Esophagus muscularis mucosa (tissue), 4 donors: Measurements from ENCODE around the gene KCNAB2. TPM values are rescaled to one million over a fixed set of nuclear protein-coding genes. Genes with fewer than 3 reads are reported as not detected.

Experiments used
- DNase-seq: peaks from one replicate; pipeline ENCODE4 v3.0.0-alpha.2; 2017; ENCODE audit errors: extremely low spot score
- H3K27ac ChIP-seq, 4 donors: fragments of 200-600 bp; sonication (generic); replicated peaks in 1 of 4; 1 replicate in 3 of 4; 2 replicates in 1 of 4; pipeline ENCODE4 v1.5.1; 2016 to 2019; ENCODE audit warnings: mild to moderate bottlenecking in 1 of 4
- H3K27me3 ChIP-seq, 4 donors: fragments of 200-600 bp; sonication (generic); one replicate each; pipeline versions ENCODE4 v1.5.1 to v1.6.0; 2016 to 2019
- H3K36me3 ChIP-seq, 4 donors: fragments of 200-600 bp; sonication (generic); one replicate each; pipeline ENCODE4 v1.5.1; 2016 to 2019
- H3K4me1 ChIP-seq, 4 donors: fragments of 200-600 bp; sonication (generic); one replicate each; pipeline ENCODE4 v1.5.1; 2016 to 2019
- H3K4me3 ChIP-seq, 4 donors: fragments of 200-600 bp; sonication (generic); 1 replicate in 2 of 4; 2 replicates in 2 of 4; pipeline ENCODE4 v1.5.1; 2016 to 2019; ENCODE audit warnings: mild to moderate bottlenecking in 4 of 4, moderate library complexity in 1 of 4
- H3K9me3 ChIP-seq, 4 donors: fragments of 200-600 bp; sonication (generic); 1 replicate in 3 of 4; 2 replicates in 1 of 4; pipeline ENCODE4 v1.5.1; 2016 to 2019
- CTCF ChIP-seq, 3 experiments: fragments of 200-600 bp in 2 of 3; fragments of 450-650 bp in 1 of 3; sonication (generic) in 2 of 3; IDR thresholded peaks; one replicate each; pipeline ENCODE4 v1.5.1; 2017 to 2019; ENCODE audit warnings: antibody characterized with exemption in 3 of 3, mild to moderate bottlenecking in 2 of 3, moderate library complexity in 1 of 3
- EP300 ChIP-seq: sonication (generic); formaldehyde crosslinking; IDR thresholded peaks from one replicate; pipeline ENCODE4 v1.6.1; 2017; ENCODE audit warnings: antibody characterized with exemption
- POLR2A ChIP-seq: fragments of 450-650 bp; IDR thresholded peaks from one replicate; pipeline ENCODE4 v1.6.1; 2017; ENCODE audit warnings: antibody characterized with exemption, moderate library complexity, mild to moderate bottlenecking, low read depth
- POLR2AphosphoS5 ChIP-seq, 2 donors: sonication (generic); formaldehyde crosslinking; IDR thresholded peaks; one replicate each; pipeline ENCODE4 v1.6.1; 2017; ENCODE audit warnings: antibody characterized with exemption in 2 of 2
- WGBS: methylation state at CpG from one replicate; pipeline ENCODE4 v1.1.5; 2018; 5-methylcytosine and 5-hydroxymethylcytosine counted together
- intact Hi-C: fragments of 100-400 bp; cut with DNase I; formaldehyde crosslinking; loops from one replicate; pipeline ENCODE4 v1.15.1; 2023
- total RNA-seq, 4 donors: library from RNA; depleted of rRNA; stranded (reverse); fragments of >200 nt; gene quantifications; one replicate each; pipeline versions ENCODE4 v1.1.0 to v1.2.1, GENCODE V29; 2016

The KCNAB2 gene
- total RNA-seq, 4 donors from 2014 or later = 10.4 to 19.3 (median 13.2) TPM

GRCh38 chr1:6002714-6003501 lies 42.8 kb upstream of the KCNAB2 start:
- Histone ChIP-seq H3K27me3 (no peaks in the 10 kb centered on the region), H3K36me3 (no peaks in the 10 kb centered on the region), H3K4me3 (no peak overlapping the region), H3K9me3 (no peaks in the 10 kb centered on the region), H3K4me1 (peaks cover 0 to 5% (median 0%) of the 10 kb centered on the region in 4 donors), H3K27ac (no peak overlapping the region)
- DNase-seq = no peak
- WGBS = 79% methylated on average over 31 of the region's 33 CpGs
- intact Hi-C loops = no loop called here
- no peak for TF ChIP-seq POLR2AphosphoS5 (IDR thresholded peaks at IDR 0.05)
- no peak for TF ChIP-seq CTCF (IDR thresholded peaks at IDR 0.05)
- no peak for TF ChIP-seq POLR2A
- TF ChIP-seq EP300 = no peak

GRCh38 chr1:6003568-6004411 lies 41.9 kb upstream of the KCNAB2 start:
- WGBS = 75% methylated on average over 24 of the region's 24 CpGs
- Histone ChIP-seq H3K4me3 (no peak overlapping the region), H3K4me1 (peaks cover 0 to 5% (median 0%) of the 10 kb centered on the region in 4 donors), H3K36me3 (no peaks in the 10 kb centered on the region), H3K27me3 (no peaks in the 10 kb centered on the region), H3K9me3 (no peaks in the 10 kb centered on the region), H3K27ac (no peak overlapping the region)
- TF ChIP-seq EP300 (no peak), POLR2A (no peak), POLR2AphosphoS5 (IDR thresholded peaks at IDR 0.05) (no peak), CTCF (IDR thresholded peaks at IDR 0.05) (no peak)
- intact Hi-C loops = no loop called here
- DNase-seq = no peak

- no peak overlapping the region for H3K27ac ChIP-seq
- H3K36me3 ChIP-seq = no peaks in the 10 kb centered on the region
- DNase-seq = no peak
Observed at GRCh38 chr1:6004412-6005123, 41.1 kb upstream of the KCNAB2 start.

More at GRCh38 chr1:6004412-6005123, 41.1 kb upstream of the KCNAB2 start:
- TF ChIP-seq POLR2A = no peak
- TF ChIP-seq EP300 = no peak
- TF ChIP-seq POLR2AphosphoS5 (IDR thresholded peaks at IDR 0.05) = no peak
- no peak for TF ChIP-seq CTCF (IDR thresholded peaks at IDR 0.05)
- H3K4me1 ChIP-seq = peaks cover 0 to 5% (median 0%) of the 10 kb centered on the region in 4 donors
- H3K9me3 ChIP-seq = no peaks in the 10 kb centered on the region
- no peaks in the 10 kb centered on the region for H3K27me3 ChIP-seq
- intact Hi-C loops = no loop called here
- no peak overlapping the region for H3K4me3 ChIP-seq
- WGBS = 96% methylated on average over 11 of the region's 11 CpGs
